Endothelial cell of umbilical vein (primary cell): ENCODE measurements around the gene GPR150. TPM values are rescaled to one million over a fixed set of nuclear protein-coding genes. Genes with fewer than 3 reads are reported as not detected.

ENCODE experiments used
- BruUV-seq: library from RNA; stranded (reverse); fragments of 400-500 nt; replicated peaks from 2 replicates; lab custom pipeline; 2021; lab: Mats Ljungman, UMichigan
- CTCF ChIA-PET: fragments of 300-600, 350-600 bp; sonication (Branson Sonifier 250); formaldehyde crosslinking; loops from one replicate; lab custom pipeline; 2021; ENCODE audit warnings: antibody characterized with exemption, inconsistent platforms; lab: Charles Lee
- POLR2A ChIA-PET: fragments of 300-600, 350-600 bp; sonication (Branson Sonifier 250); formaldehyde crosslinking; loops from one replicate; lab custom pipeline; 2021; ENCODE audit warnings: antibody characterized with exemption, inconsistent platforms; lab: Charles Lee
- DNase-seq: peaks from one replicate; pipeline ENCODE4 v3.0.0-alpha.2; 2011; ENCODE audit warnings: low read depth, low spot score
- FAIRE-seq: peaks from 2 replicates; lab custom pipeline; 2011; peaks lifted over from hg19 to GRCh38; lab: Jason Lieb, UNC
- H2AFZ ChIP-seq: 2 replicates; pipeline ENCODE4 v1.6.0; 2012; ENCODE audit warnings: low read depth, low read length, control low read depth, inconsistent platforms
- H3K27ac ChIP-seq: 2 replicates; pipeline ENCODE4 v1.5.1; 2011; ENCODE audit warnings: low read depth, mild to moderate bottlenecking, control low read depth, low read length, moderate library complexity; ENCODE audit not compliant: insufficient read depth
- H3K27me3 ChIP-seq, 2 experiments: 2 replicates each; pipeline versions ENCODE4 v1.6.0 to v1.6.1; 2011; ENCODE audit warnings: low read length in 2 of 2, mixed read lengths in 1 of 2; ENCODE audit not compliant: control insufficient read depth in 2 of 2, insufficient read depth in 2 of 2
- H3K36me3 ChIP-seq, 2 experiments: 2 replicates in 1 of 2; 3 replicates in 1 of 2; pipeline ENCODE4 v1.5.1; 2011; ENCODE audit warnings: low read length in 2 of 2, mild to moderate bottlenecking in 1 of 2, moderate library complexity in 1 of 2; ENCODE audit not compliant: control insufficient read depth in 2 of 2, insufficient read depth in 2 of 2; ENCODE audit errors: extremely low read depth in 1 of 2
- H3K4me1 ChIP-seq: 3 replicates; pipeline ENCODE4 v1.5.1; 2011; ENCODE audit warnings: mild to moderate bottlenecking, low read length; ENCODE audit not compliant: control insufficient read depth, insufficient read depth; ENCODE audit errors: extremely low read depth
- H3K4me2 ChIP-seq: 2 replicates; pipeline ENCODE4 v1.6.1; 2011; ENCODE audit warnings: low read length, control low read depth, mixed read lengths; ENCODE audit not compliant: insufficient read depth
- H3K4me3 ChIP-seq, 3 experiments: fragments of 200-600 bp in 1 of 3; sonication (generic), shearing (Covaris generic) in 1 of 3; replicated peaks in 1 of 3; 2 replicates each; pipeline ENCODE4 v1.5.1; 2011 to 2016; ENCODE audit warnings: control low read depth in 3 of 3, low read length in 3 of 3, mild to moderate bottlenecking in 2 of 3, inconsistent platforms in 1 of 3, low read depth in 1 of 3, moderate library complexity in 1 of 3; ENCODE audit not compliant: insufficient read depth in 1 of 3
- H3K79me2 ChIP-seq: 2 replicates; pipeline ENCODE4 v1.6.0; 2012; ENCODE audit warnings: low read length, inconsistent platforms; ENCODE audit not compliant: control insufficient read depth, insufficient read depth
- H3K9ac ChIP-seq: replicated peaks from 2 replicates; pipeline ENCODE3; 2011; ENCODE audit warnings: low read length, control low read depth; ENCODE audit not compliant: insufficient read depth; ENCODE audit errors: extremely low read depth
- H3K9me1 ChIP-seq: replicated peaks from 3 replicates; pipeline ENCODE4 v1.6.0; 2011; ENCODE audit warnings: mild to moderate bottlenecking, low read length; ENCODE audit not compliant: control insufficient read depth, insufficient read depth; ENCODE audit errors: extremely low read depth
- H3K9me3 ChIP-seq: replicated peaks from 2 replicates; pipeline ENCODE4 v1.5.1; 2012; ENCODE audit warnings: low read length, inconsistent platforms; ENCODE audit not compliant: control insufficient read depth, insufficient read depth
- H4K20me1 ChIP-seq: replicated peaks from 2 replicates; pipeline ENCODE3; 2011; ENCODE audit warnings: mild to moderate bottlenecking, low read length; ENCODE audit not compliant: control insufficient read depth, insufficient read depth; ENCODE audit errors: extremely low read depth
- EZH2 ChIP-seq: IDR thresholded peaks from 2 replicates; pipeline ENCODE4 v1.6.1; 2012; ENCODE audit warnings: borderline replicate concordance, low read depth, mild to moderate bottlenecking, moderate library complexity, low read length, inconsistent platforms; ENCODE audit not compliant: severe bottlenecking
- FOS ChIP-seq: IDR thresholded peaks from 2 replicates; pipeline ENCODE4 v1.6.1; 2011; ENCODE audit warnings: mild to moderate bottlenecking, low read length, moderate library complexity, borderline replicate concordance; ENCODE audit not compliant: insufficient read depth
- GATA2 ChIP-seq: IDR thresholded peaks from 2 replicates; pipeline ENCODE4 v1.7.0; 2011; ENCODE audit warnings: low read depth, mild to moderate bottlenecking, moderate library complexity, mixed read lengths, low read length; ENCODE audit not compliant: insufficient read length, insufficient read depth
- MAX ChIP-seq: IDR thresholded peaks from 2 replicates; pipeline ENCODE4 v1.6.1; 2011; ENCODE audit not compliant: insufficient read depth, insufficient read length
- MYC ChIP-seq: IDR thresholded peaks from one replicate; pipeline ENCODE4 v1.6.1; 2011; ENCODE audit warnings: mild to moderate bottlenecking, low read depth, low read length
- POLR2A ChIP-seq: IDR thresholded peaks from 2 replicates; pipeline ENCODE4 v1.6.1; 2012; ENCODE audit warnings: low read depth, mild to moderate bottlenecking, control low read depth, low read length
- POLR2AphosphoS5 ChIP-seq: IDR thresholded peaks from 2 replicates; pipeline ENCODE4 v1.6.1; 2012; ENCODE audit warnings: low read depth, mild to moderate bottlenecking, control low read depth, low read length, moderate library complexity; ENCODE audit not compliant: insufficient read depth
- dilution Hi-C: fragments of 300-500 bp; cut with MboI; formaldehyde crosslinking; loops from one replicate; pipeline ENCODE4 v1.15.0; 2019; ENCODE audit warnings: low sequenced_read_pairs; ENCODE audit not compliant: extremely low pct_ligation_motif_present
- intact Hi-C: fragments of 100-400 bp; cut with micrococcal nuclease; formaldehyde crosslinking; loops from one replicate; pipeline ENCODE4 v1.10.0; 2022
- polyA plus RNA-seq, 4 experiments: library from polyadenylated mRNA; depleted of rRNA in 3 of 4; stranded (reverse) in 3 of 4; unstranded in 1 of 4; fragments of >200 nt; gene quantifications; 2 replicates each; pipeline versions ENCODE4 v1.2.1 to v1.2.3, GENCODE V29; 2011 to 2012; ENCODE audit warnings: missing spikeins in 1 of 4
- total RNA-seq: library from RNA; stranded (reverse); gene quantifications from 2 replicates; pipeline ENCODE4 v1.2.3, GENCODE V29; 2021

GPR150 gene
- total and polyA plus RNA-seq, 2 donors (not counting 3 experiments of a cell fraction or from before 2014, with no cell fraction given), result 0.28 to 0.31 TPM

DNA sequence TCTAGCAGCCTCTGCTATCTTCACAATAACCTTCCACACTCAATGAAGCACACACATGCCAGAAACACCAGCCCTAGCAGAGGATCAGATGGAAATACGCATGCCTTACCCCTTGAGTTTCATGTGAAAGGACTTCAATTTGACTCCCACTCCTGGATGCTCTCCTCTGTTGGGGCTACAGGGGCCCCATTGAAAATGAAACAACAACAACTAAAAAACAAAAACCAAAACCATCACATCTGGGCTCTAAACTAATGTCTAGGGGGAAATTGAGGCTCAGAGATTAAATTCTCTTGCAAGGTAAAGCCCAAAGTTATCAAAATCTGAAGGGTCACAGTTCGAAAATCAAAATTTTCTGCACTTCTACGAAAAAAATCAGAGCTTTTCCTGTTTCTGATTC is 18.7 kb downstream of the GPR150 start:
- CTCF ChIA-PET, result no interaction called here

DNA sequence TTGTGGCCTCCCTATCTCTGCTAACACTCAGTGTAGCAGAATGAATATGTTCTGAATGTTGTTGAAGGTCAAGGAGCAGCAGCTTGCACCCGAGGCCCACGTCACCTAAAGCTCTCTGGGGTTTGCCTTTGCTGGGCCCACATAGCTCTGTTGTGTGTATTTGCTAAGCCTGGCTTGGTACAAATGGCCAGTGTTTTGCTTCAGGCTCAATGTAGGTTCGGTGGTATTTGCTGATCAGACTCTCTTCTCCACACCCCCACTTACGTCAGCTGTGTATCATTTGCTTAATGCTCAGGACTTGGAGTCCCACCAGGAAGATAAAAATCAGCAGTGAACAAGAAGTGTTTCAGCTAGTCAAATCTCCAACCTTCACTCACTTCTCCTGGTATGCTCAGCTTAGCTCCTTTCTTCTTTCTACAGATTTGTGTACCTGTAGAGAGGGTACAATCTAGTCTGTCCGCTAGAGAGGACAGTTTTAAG is 21.9 kb downstream of the GPR150 start:
- CTCF ChIA-PET, result interaction anchor here (1.0 to 4.0 kb wide), 2 partner anchors 10 to 205 kb away, joined by 3 to 17 read pairs; no protein-coding TSS in a partner anchor
- TF ChIP-seq EZH2 (no peak), MYC (no peak), POLR2A (no peak), FOS (no peak), GATA2 (no peak)
- no peak for FAIRE-seq

More for the DNA sequence above, 18.7 kb downstream of the GPR150 start:
- H3K9ac ChIP-seq, result no peak overlapping the region
- POLR2A ChIA-PET, result no interaction called here
- no peaks in the 10 kb centered on the region for H4K20me1 ChIP-seq
- H3K27ac ChIP-seq, result no peak overlapping the region
- FAIRE-seq (no peak), DNase-seq (no peak)
- TF ChIP-seq MAX (no peak), GATA2 (no peak), MYC (no peak), POLR2AphosphoS5 (no peak), FOS (no peak), EZH2 (no peak)
- H3K9me3 ChIP-seq, result no peaks in the 10 kb centered on the region
- H3K36me3 ChIP-seq, result no peaks in the 10 kb centered on the region
- no peaks in the 10 kb centered on the region for H3K9me1 ChIP-seq
- no peak overlapping the region for H2AFZ ChIP-seq
- no TSS peak for BruUV-seq
- intact Hi-C loops, result no loop called here
- dilution Hi-C loops, result loop anchor here (25.0 kb wide), 1 partner anchor 199 kb away; no protein-coding TSS in a partner anchor
- H3K4me1 ChIP-seq, result no peaks in the 10 kb centered on the region
- H3K4me3 ChIP-seq, result no peak overlapping the region
- no peak overlapping the region for H3K4me2 ChIP-seq
- no peaks in the 10 kb centered on the region for H3K79me2 ChIP-seq
- H3K27me3 ChIP-seq, result peaks cover 0 to 4% of the 10 kb centered on the region in 2 experiments

More for the DNA sequence above, 21.9 kb downstream of the GPR150 start:
- Histone ChIP-seq H3K9me1 (no peaks in the 10 kb centered on the region), H3K9me3 (no peaks in the 10 kb centered on the region), H3K4me1 (peaks cover 3% of the 10 kb centered on the region), H3K9ac (no peak overlapping the region), H3K4me3 (no peak overlapping the region), H3K79me2 (no peaks in the 10 kb centered on the region), H3K27ac (no peak overlapping the region), H4K20me1 (no peaks in the 10 kb centered on the region), H3K36me3 (no peaks in the 10 kb centered on the region), H3K27me3 (peaks cover 0 to 4% of the 10 kb centered on the region in 2 experiments), H3K4me2 (no peak overlapping the region), H2AFZ (no peak overlapping the region)
- dilution Hi-C loops, result loop anchor here (25.0 kb wide), 1 partner anchor 196 kb away; no protein-coding TSS in a partner anchor
- POLR2A ChIA-PET, result no interaction called here
- DNase-seq, result no peak
- BruUV-seq, result no TSS peak
- intact Hi-C loops, result loop anchor here (5.0 to 10.0 kb wide), 2 partner anchors 696 to 953 kb away; no protein-coding TSS in a partner anchor
